A549 (cell line): ENCODE measurements around the gene MOCOS. TPM values are rescaled to one million over a fixed set of nuclear protein-coding genes. Genes with fewer than 3 reads are reported as not detected.

Experiments used
- ATAC-seq, 2 experiments: fragments of 200-7000 bp in 1 of 2; fragments of >200 bp in 1 of 2; cut with Nextera tagmentation in 1 of 2; cut with Tn5 transposase in 1 of 2; 3 replicates each; pipeline versions ENCODE4 v1.8.0 to v1.9.1; 2018 to 2020; ENCODE audit warnings: mild to moderate bottlenecking in 1 of 2, moderate library complexity in 1 of 2
- CTCF ChIA-PET: fragments of 300-600 bp; sonication (Branson Sonifier 250); formaldehyde crosslinking; extraction: SDS; loops from one replicate; lab custom pipeline; 2021; ENCODE audit warnings: antibody characterized with exemption, inconsistent platforms; lab: Yijun Ruan, JAX
- POLR2A ChIA-PET: fragments of 350-600 bp; formaldehyde crosslinking; extraction: SDS; loops from one replicate; lab custom pipeline; 2021; ENCODE audit warnings: antibody characterized with exemption, inconsistent platforms; lab: Yijun Ruan, JAX
- DNase-seq, 2 experiments: peaks; one replicate each; pipeline versions ENCODE4 v3.0.0 to v3.0.0-alpha.2; 2011 to 2016; ENCODE audit warnings: low read depth in 1 of 2, low spot score in 1 of 2
- FAIRE-seq: peaks from 2 replicates; lab custom pipeline; 2011; peaks lifted over from hg19 to GRCh38; lab: Jason Lieb, UNC
- H3K27ac ChIP-seq, 2 experiments: fragments of >200 bp; sonication (Bioruptor Twin); formaldehyde crosslinking; 3 replicates each; pipeline ENCODE4 v1.5.1; 2016 to 2017
- H3K4me1 ChIP-seq: fragments of >200 bp; sonication (Bioruptor Twin); formaldehyde crosslinking; 3 replicates; pipeline ENCODE4 v1.6.1; 2016
- H3K4me2 ChIP-seq: fragments of >200 bp; sonication (Bioruptor Twin); formaldehyde crosslinking; 3 replicates; pipeline ENCODE4 v1.6.1; 2016
- H3K4me3 ChIP-seq: fragments of >200 bp; sonication (Bioruptor Twin); formaldehyde crosslinking; 3 replicates; pipeline ENCODE4 v1.5.1; 2016
- H3K9me3 ChIP-seq: fragments of >200 bp; sonication (Bioruptor Twin); formaldehyde crosslinking; 3 replicates; pipeline ENCODE4 v1.6.1; 2016
- BCL3 ChIP-seq: fragments of >200 bp; sonication (Bioruptor Twin); formaldehyde crosslinking; IDR thresholded peaks from 3 replicates; pipeline ENCODE4 v1.6.1; 2016
- CEBPB ChIP-seq, 2 experiments: fragments of >200 bp in 1 of 2; sonication (Bioruptor Twin) in 1 of 2; formaldehyde crosslinking in 1 of 2; IDR thresholded peaks; 2 replicates each; pipeline ENCODE4 v1.6.1; 2012 to 2016
- CHD2 ChIP-seq: fragments of 150-350 bp; IDR thresholded peaks from 2 replicates; pipeline ENCODE4 v1.6.1; 2014; ENCODE audit warnings: low read length; ENCODE audit not compliant: partially characterized antibody
- CTCF ChIP-seq: fragments of >200 bp; sonication (Bioruptor Twin); formaldehyde crosslinking; IDR thresholded peaks from 3 replicates; pipeline ENCODE4 v1.5.1; 2016
- EHMT2 ChIP-seq: fragments of 200-600 bp; sonication (generic); IDR thresholded peaks from 2 replicates; pipeline ENCODE4 v1.6.1; 2016; ENCODE audit warnings: antibody characterized with exemption, low read depth, mild to moderate bottlenecking, moderate library complexity
- ELK1 ChIP-seq: fragments of 150-350 bp; IDR thresholded peaks from 2 replicates; pipeline ENCODE4 v1.6.1; 2014; ENCODE audit warnings: low read depth, mild to moderate bottlenecking, low read length
- EP300 ChIP-seq, 2 experiments: fragments of >200 bp; sonication (Bioruptor Twin); formaldehyde crosslinking; IDR thresholded peaks; 2 replicates in 1 of 2; 3 replicates in 1 of 2; pipeline ENCODE4 v1.6.1; 2016 to 2017
- ESRRA ChIP-seq: fragments of 150-350 bp; IDR thresholded peaks from 2 replicates; pipeline ENCODE4 v1.6.1; 2014; ENCODE audit warnings: mild to moderate bottlenecking, low read length, borderline replicate concordance
- FOSB ChIP-seq: fragments of 250-450 bp; sonication (Bioruptor Pico); IDR thresholded peaks from 2 replicates; pipeline ENCODE4 v1.5.0; 2020; ENCODE audit warnings: mild to moderate bottlenecking, moderate library complexity
- FOSL2 ChIP-seq, 2 experiments: fragments of 450-650 bp in 1 of 2; fragments of >200 bp in 1 of 2; sonication (Bioruptor Twin) in 1 of 2; formaldehyde crosslinking; IDR thresholded peaks; 2 replicates each; pipeline versions ENCODE4 v1.5.0 to v1.6.1; 2016 to 2020; ENCODE audit warnings: mild to moderate bottlenecking in 1 of 2, moderate library complexity in 1 of 2
- HEYL ChIP-seq: fragments of 250-450 bp; sonication (Bioruptor Pico); IDR thresholded peaks from 2 replicates; pipeline ENCODE4 v1.8.0; 2021; ENCODE audit warnings: mild to moderate bottlenecking, moderate library complexity
- HOXA7 ChIP-seq: fragments of 250-450 bp; sonication (Bioruptor Pico); IDR thresholded peaks from 2 replicates; pipeline ENCODE4 v1.5.0; 2020; ENCODE audit warnings: mild to moderate bottlenecking, moderate library complexity
- JUN ChIP-seq, 2 experiments: fragments of >200 bp; sonication (Bioruptor Twin); formaldehyde crosslinking; IDR thresholded peaks; 2 replicates in 1 of 2; 3 replicates in 1 of 2; pipeline ENCODE4 v1.6.1; 2016 to 2017
- JUNB ChIP-seq: fragments of >200 bp; sonication (Bioruptor Twin); formaldehyde crosslinking; IDR thresholded peaks from 2 replicates; pipeline ENCODE4 v1.6.1; 2016
- MAFK ChIP-seq: fragments of 450-650 bp; IDR thresholded peaks from 2 replicates; pipeline ENCODE4 v1.6.1; 2014; ENCODE audit not compliant: partially characterized antibody
- MYC ChIP-seq: IDR thresholded peaks from 2 replicates; pipeline ENCODE4 v1.6.1; 2012; ENCODE audit warnings: mild to moderate bottlenecking, inconsistent platforms, low read length, improper control_type of control experiment, borderline replicate concordance
- PHF8 ChIP-seq: fragments of 200-600 bp; sonication (generic); IDR thresholded peaks from 2 replicates; pipeline ENCODE4 v1.6.1; 2016; ENCODE audit warnings: low read depth, mild to moderate bottlenecking, antibody characterized with exemption, moderate library complexity, borderline replicate concordance
- SMC3 ChIP-seq: fragments of >200 bp; sonication (Bioruptor Twin); formaldehyde crosslinking; IDR thresholded peaks from 3 replicates; pipeline ENCODE4 v1.6.1; 2018; ENCODE audit warnings: inconsistent platforms
- ZNF302 ChIP-seq: fragments of 250-450 bp; sonication (Bioruptor Pico); IDR thresholded peaks from 2 replicates; pipeline ENCODE4 v1.9.0; 2021; ENCODE audit warnings: inconsistent platforms, mild to moderate bottlenecking, moderate library complexity
- ZSCAN20 ChIP-seq: fragments of 250-450 bp; sonication (Bioruptor Pico); IDR thresholded peaks from 2 replicates; pipeline ENCODE4 v1.8.0; 2022; ENCODE audit warnings: mild to moderate bottlenecking, moderate library complexity
- WGBS: methylation state at CpG from one replicate; pipeline ENCODE4 v1.1.6; 2017; ENCODE audit errors: missing lambda C conversion rate; 5-methylcytosine and 5-hydroxymethylcytosine counted together
- polyA plus RNA-seq, 4 experiments: library from polyadenylated mRNA; depleted of rRNA in 3 of 4; stranded (reverse); fragments of >200 nt; fragmentation: RNase III in 1 of 4; extraction: RNeasy Plus Mini Kit Qiagen cat#74134 plus additional on column Dnase treatment in 1 of 4; gene quantifications; 2 replicates in 3 of 4; 3 replicates in 1 of 4; pipeline ENCODE4 v1.2.3, GENCODE V29; 2011 to 2017
- TF ChIP-seq, protein P1 (sequence below): fragments of 250-450 bp; sonication (Bioruptor Pico); IDR thresholded peaks from 2 replicates; pipeline ENCODE4 v1.5.0; 2020; ENCODE audit warnings: low read depth, mild to moderate bottlenecking, moderate library complexity

MOCOS gene
- polyA plus RNA-seq, 2 of the 4 experiments (the other 2 are of a cell fraction): 2.7 to 8.1 TPM

DNA sequence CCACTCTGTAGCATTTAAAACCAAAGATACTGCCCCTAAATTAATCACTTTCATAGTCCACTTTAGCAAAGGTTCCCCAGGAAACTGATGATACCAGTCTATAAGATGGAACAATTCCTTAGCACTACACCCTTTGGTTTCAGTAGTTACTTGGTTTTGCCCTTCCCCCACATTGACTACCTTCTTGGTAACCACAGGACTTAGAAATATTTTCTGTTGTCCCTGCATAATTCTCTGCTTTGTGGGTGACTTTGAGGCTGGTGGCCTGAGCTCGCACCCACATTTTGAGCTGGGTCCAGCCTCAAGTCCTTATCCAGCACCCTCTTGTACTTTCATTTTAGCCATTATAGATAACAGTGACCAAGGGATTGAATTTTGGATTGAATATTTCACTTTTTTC is 34.5 kb upstream of the MOCOS start (continued):
- TF ChIP-seq CTCF: no peak
- TF ChIP-seq JUNB: no peak
- TF ChIP-seq HEYL: no peak
- TF ChIP-seq ZSCAN20 (CRISPR knock-in tag): no peak
- TF ChIP-seq EHMT2: no peak

DNA sequence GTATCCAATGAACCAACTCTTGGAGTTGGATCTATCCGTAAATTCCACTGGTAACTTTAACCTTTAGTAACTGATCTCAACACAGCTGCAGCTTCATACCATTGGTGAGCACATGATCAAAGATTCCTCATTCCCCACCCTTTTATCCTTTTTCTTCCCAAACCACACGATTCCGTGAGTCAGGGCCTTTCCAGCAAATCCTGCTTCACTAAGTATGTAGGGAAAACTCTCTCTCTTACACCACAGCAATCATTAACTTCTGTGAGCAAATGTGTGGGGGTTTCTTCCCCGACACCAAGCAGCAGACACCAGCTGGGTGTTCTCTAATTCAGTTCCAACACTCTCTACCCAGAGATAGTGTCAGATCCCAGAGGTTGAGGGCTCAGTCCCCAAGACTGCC is 34.1 kb upstream of the MOCOS start:
- DNase-seq: no peak
- Histone ChIP-seq H3K4me2 (no peak overlapping the region), H3K27ac (no peak overlapping the region), H3K9me3 (no peaks in the 10 kb centered on the region), H3K4me1 (no peaks in the 10 kb centered on the region), H3K4me3 (no peak overlapping the region)
- TF ChIP-seq HOXA7 (CRISPR knock-in tag): no peak
- no peak for TF ChIP-seq ESRRA
- no peak for TF ChIP-seq CHD2
- TF ChIP-seq ZNF302: no peak
- TF ChIP-seq FOSL2 (IDR thresholded peaks at IDR 0.05): no peak
- TF ChIP-seq FOSL2 (CRISPR knock-in tag; IDR thresholded peaks at IDR 0.05): no peak
- no peak for TF ChIP-seq PHF8
- no peak for TF ChIP-seq MAFK
- TF ChIP-seq BCL3: no peak
- TF ChIP-seq ELK1: no peak
- no peak for TF ChIP-seq CEBPB (IDR thresholded peaks at IDR 0.05)
- FAIRE-seq: no peak
- ChIA-PET POLR2A (interaction anchor here (0.7 kb wide), 1 partner anchor 86 kb away, joined by 3 read pairs; no protein-coding TSS in a partner anchor), CTCF (interaction anchor here (0.7 to 1.3 kb wide), 2 partner anchors 20 to 392 kb away, joined by 3 read pairs; no protein-coding TSS in a partner anchor)
- WGBS: 92% methylated on average over 4 of the region's 4 CpGs
- ATAC-seq: 0 out of 6 replicates have a peak, but pooled peaks of 1 of the 2 experiments have one; percentile 34

GRCh38 chr18:36153771-36154170 is 33.5 kb upstream of the MOCOS start:
- FAIRE-seq: no peak
- no peak for DNase-seq
- no peak for TF ChIP-seq FOSB
- TF ChIP-seq EP300 (IDR thresholded peaks at IDR 0.05): no peak
- TF ChIP-seq, protein P1, sequence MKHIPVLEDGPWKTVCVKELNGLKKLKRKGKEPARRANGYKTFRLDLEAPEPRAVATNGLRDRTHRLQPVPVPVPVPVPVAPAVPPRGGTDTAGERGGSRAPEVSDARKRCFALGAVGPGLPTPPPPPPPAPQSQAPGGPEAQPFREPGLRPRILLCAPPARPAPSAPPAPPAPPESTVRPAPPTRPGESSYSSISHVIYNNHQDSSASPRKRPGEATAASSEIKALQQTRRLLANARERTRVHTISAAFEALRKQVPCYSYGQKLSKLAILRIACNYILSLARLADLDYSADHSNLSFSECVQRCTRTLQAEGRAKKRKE (CRISPR knock-in tag): no peak
- no peak for TF ChIP-seq HOXA7 (CRISPR knock-in tag)
- TF ChIP-seq JUN (IDR thresholded peaks at IDR 0.05): no peak
- TF ChIP-seq ELK1: no peak
- no peak for TF ChIP-seq MYC
- TF ChIP-seq SMC3: no peak
- no peak for TF ChIP-seq JUNB
- TF ChIP-seq, all 56 proteins: peak for 0
- Histone ChIP-seq H3K4me1 (no peaks in the 10 kb centered on the region), H3K9me3 (no peaks in the 10 kb centered on the region), H3K27ac (no peak overlapping the region), H3K4me3 (no peak overlapping the region), H3K4me2 (no peak overlapping the region)
- CTCF ChIA-PET: interaction anchor here (0.7 to 1.3 kb wide), 2 partner anchors 19 to 392 kb away, joined by 3 read pairs; no protein-coding TSS in a partner anchor
- WGBS: 55% methylated on average over 2 of the region's 2 CpGs
- ATAC-seq: no peak
- POLR2A ChIA-PET: interaction anchor here (0.7 kb wide), 1 partner anchor 87 kb away, joined by 3 read pairs; no protein-coding TSS in a partner anchor
